Calu3 (cell line): ENCODE data around the gene CELA3B. TPM values are rescaled to one million over a fixed set of nuclear protein-coding genes. Genes with fewer than 3 reads are reported as not detected.

ENCODE experiments used
- BruUV-seq: library from RNA; stranded (reverse); fragments of 400-500 nt; replicated peaks from 2 replicates; lab custom pipeline; 2021; lab: Mats Ljungman, UMichigan
- CTCF ChIA-PET: fragments of 300-600 bp; sonication (Branson Sonifier 250); formaldehyde crosslinking; loops from one replicate; lab custom pipeline; 2022; ENCODE audit warnings: antibody characterized with exemption; lab: Charles Lee
- DNase-seq: peaks from one replicate; pipeline ENCODE4 v3.0.0; 2022
- H3K27ac Mint-ChIP-seq: one replicate; pipeline ENCODE4 v1.8.0; 2022; ENCODE audit warnings: mixed read lengths; ENCODE audit not compliant: unreplicated experiment
- H3K27me3 Mint-ChIP-seq: one replicate; pipeline ENCODE4 v1.8.0; 2022; ENCODE audit warnings: mixed read lengths; ENCODE audit not compliant: unreplicated experiment
- H3K36me3 Mint-ChIP-seq: one replicate; pipeline ENCODE4 v1.8.0; 2022; ENCODE audit warnings: mild to moderate bottlenecking, moderate library complexity, mixed read lengths; ENCODE audit not compliant: insufficient read depth, unreplicated experiment
- H3K4me1 Mint-ChIP-seq: one replicate; pipeline ENCODE4 v1.8.0; 2022; ENCODE audit warnings: mild to moderate bottlenecking, low read depth, mixed read lengths; ENCODE audit not compliant: unreplicated experiment
- H3K4me3 Mint-ChIP-seq: one replicate; pipeline ENCODE4 v1.8.0; 2022; ENCODE audit warnings: mild to moderate bottlenecking, low read depth, moderate library complexity, mixed read lengths; ENCODE audit not compliant: unreplicated experiment
- H3K9me3 Mint-ChIP-seq: one replicate; pipeline ENCODE4 v1.8.0; 2022; ENCODE audit warnings: low read depth, mixed read lengths; ENCODE audit not compliant: unreplicated experiment
- CTCF ChIP-seq: fragments of 200-600 bp; IDR thresholded peaks from one replicate; pipeline ENCODE4 v1.8.0; 2022; ENCODE audit warnings: antibody characterized with exemption; ENCODE audit not compliant: unreplicated experiment
- intact Hi-C: fragments of 100-400 bp; cut with micrococcal nuclease; formaldehyde crosslinking; loops from one replicate; pipeline ENCODE4 v1.10.0; 2022; ENCODE audit not compliant: unreplicated experiment
- total RNA-seq: library from RNA; stranded (reverse); gene quantifications from 2 replicates; pipeline ENCODE4 v1.2.3, GENCODE V29; 2022

Gene CELA3B
- total RNA-seq, 1 experiment from 2014 or later = not detected

- TF ChIP-seq CTCF = no peak
- peak overlapping the region; percentile 59 for H3K4me3 Mint-ChIP-seq
- peaks cover 26% of the 10 kb centered on the region for H3K4me1 Mint-ChIP-seq
- peak overlapping the region; percentile 73 for H3K27ac Mint-ChIP-seq
- no TSS peak for BruUV-seq
- no peaks in the 10 kb centered on the region for H3K27me3 Mint-ChIP-seq
- CTCF ChIA-PET = interaction anchor here (0.9 kb wide), 1 partner anchor 17 kb away, joined by 4 read pairs; no protein-coding TSS in a partner anchor
- peak; percentile 86 for DNase-seq
- intact Hi-C loops = no loop called here
- peaks cover 22% of the 10 kb centered on the region for H3K36me3 Mint-ChIP-seq
- H3K9me3 Mint-ChIP-seq = no peaks in the 10 kb centered on the region
These were observed 19.9 kb upstream of the CELA3B start for GRCh38 chr1:21956720-21957552.

GRCh38 chr1:21961337-21961736 lies 15.5 kb upstream of the CELA3B start:
- BruUV-seq = no TSS peak
- Mint-ChIP-seq H3K36me3 (peaks cover 20% of the 10 kb centered on the region), H3K27me3 (no peaks in the 10 kb centered on the region), H3K9me3 (no peaks in the 10 kb centered on the region), H3K4me1 (peaks cover 41% of the 10 kb centered on the region), H3K27ac (no peak overlapping the region), H3K4me3 (no peak overlapping the region)
- intact Hi-C loops = no loop called here
- no peak for TF ChIP-seq CTCF
- no peak for DNase-seq
- CTCF ChIA-PET = no interaction called here

GRCh38 chr1:21961799-21962198 lies 15.0 kb upstream of the CELA3B start:
- BruUV-seq = no TSS peak
- CTCF ChIA-PET = no interaction called here
- no peak overlapping the region for H3K27ac Mint-ChIP-seq
- H3K4me1 Mint-ChIP-seq = peaks cover 36% of the 10 kb centered on the region
- no peak overlapping the region for H3K4me3 Mint-ChIP-seq
- intact Hi-C loops = no loop called here
- no peaks in the 10 kb centered on the region for H3K9me3 Mint-ChIP-seq
- H3K27me3 Mint-ChIP-seq = no peaks in the 10 kb centered on the region
- peaks cover 16% of the 10 kb centered on the region for H3K36me3 Mint-ChIP-seq
- no peak for DNase-seq
- TF ChIP-seq CTCF = no peak

- Mint-ChIP-seq H3K4me3 (no peak overlapping the region), H3K36me3 (no peaks in the 10 kb centered on the region), H3K4me1 (peaks cover 24% of the 10 kb centered on the region), H3K27me3 (no peaks in the 10 kb centered on the region), H3K27ac (peak overlapping the region; percentile 64), H3K9me3 (no peaks in the 10 kb centered on the region)
- peak; percentile 81 for DNase-seq
- BruUV-seq = no TSS peak
- TF ChIP-seq CTCF = peak; percentile 79
- intact Hi-C loops = no loop called here
- CTCF ChIA-PET = no interaction called here
These were observed 13.2 kb upstream of the CELA3B start for GRCh38 chr1:21963477-21964217.
